Measurements from ENCODE around the gene WDR89. TPM values are rescaled to one million over a fixed set of nuclear protein-coding genes. Genes with fewer than 3 reads are reported as not detected.

WDR89 gene
- total RNA-seq, 1 donor from 2014 or later, result 9.6 TPM

GRCh38 chr14:63581491-63581890 is 60.2 kb downstream of the WDR89 start:
- no peak for TF ChIP-seq CTCF (IDR thresholded peaks at IDR 0.05; ENCODE audit: partially characterized antibody, unreplicated experiment)
- no peaks in the 10 kb centered on the region for H3K9me3 Mint-ChIP-seq (ENCODE audit: unreplicated experiment)
- H3K4me3 Mint-ChIP-seq (ENCODE audit: unreplicated experiment), result no peak overlapping the region
- no peaks in the 10 kb centered on the region for H3K27me3 Mint-ChIP-seq (ENCODE audit: unreplicated experiment)
- H3K27ac Mint-ChIP-seq (ENCODE audit: unreplicated experiment), result no peak overlapping the region
- DNase-seq, result no peak
- H3K36me3 Mint-ChIP-seq (ENCODE audit: unreplicated experiment), result no peaks in the 10 kb centered on the region
- H3K4me1 Mint-ChIP-seq (ENCODE audit: low read depth, unreplicated experiment), result no peaks in the 10 kb centered on the region

GRCh38 chr14:63578300-63578699 is 63.4 kb downstream of the WDR89 start:
- no peaks in the 10 kb centered on the region for H3K27me3 Mint-ChIP-seq (ENCODE audit: unreplicated experiment)
- no peaks in the 10 kb centered on the region for H3K4me1 Mint-ChIP-seq (ENCODE audit: low read depth, unreplicated experiment)
- H3K27ac Mint-ChIP-seq (ENCODE audit: unreplicated experiment), result no peak overlapping the region
- DNase-seq, result no peak
- no peaks in the 10 kb centered on the region for H3K36me3 Mint-ChIP-seq (ENCODE audit: unreplicated experiment)
- no peak overlapping the region for H3K4me3 Mint-ChIP-seq (ENCODE audit: unreplicated experiment)
- no peaks in the 10 kb centered on the region for H3K9me3 Mint-ChIP-seq (ENCODE audit: unreplicated experiment)
- TF ChIP-seq CTCF (IDR thresholded peaks at IDR 0.05; ENCODE audit: partially characterized antibody, unreplicated experiment), result no peak

GRCh38 chr14:63573581-63573980 is 68.1 kb downstream of the WDR89 start:
- Mint-ChIP-seq H3K27ac (ENCODE audit: unreplicated experiment) (no peak overlapping the region), H3K27me3 (ENCODE audit: unreplicated experiment) (peaks cover 2% of the 10 kb centered on the region), H3K9me3 (ENCODE audit: unreplicated experiment) (no peaks in the 10 kb centered on the region), H3K36me3 (ENCODE audit: unreplicated experiment) (no peaks in the 10 kb centered on the region), H3K4me3 (ENCODE audit: unreplicated experiment) (no peak overlapping the region), H3K4me1 (ENCODE audit: low read depth, unreplicated experiment) (no peaks in the 10 kb centered on the region)
- no peak for DNase-seq
- TF ChIP-seq CTCF (IDR thresholded peaks at IDR 0.05; ENCODE audit: partially characterized antibody, unreplicated experiment), result no peak

GRCh38 chr14:63565448-63565847 is 76.2 kb downstream of the WDR89 start:
- H3K4me1 Mint-ChIP-seq (ENCODE audit: low read depth, unreplicated experiment), result no peaks in the 10 kb centered on the region
- H3K36me3 Mint-ChIP-seq (ENCODE audit: unreplicated experiment), result no peaks in the 10 kb centered on the region
- H3K27me3 Mint-ChIP-seq (ENCODE audit: unreplicated experiment), result no peaks in the 10 kb centered on the region
- H3K9me3 Mint-ChIP-seq (ENCODE audit: unreplicated experiment), result no peaks in the 10 kb centered on the region
- TF ChIP-seq CTCF (IDR thresholded peaks at IDR 0.05; ENCODE audit: partially characterized antibody, unreplicated experiment), result no peak
- no peak overlapping the region for H3K27ac Mint-ChIP-seq (ENCODE audit: unreplicated experiment)
- no peak for DNase-seq
- H3K4me3 Mint-ChIP-seq (ENCODE audit: unreplicated experiment), result no peak overlapping the region

GRCh38 chr14:63564318-63564717 is 77.4 kb downstream of the WDR89 start:
- H3K36me3 Mint-ChIP-seq (ENCODE audit: unreplicated experiment), result no peaks in the 10 kb centered on the region
- no peaks in the 10 kb centered on the region for H3K4me1 Mint-ChIP-seq (ENCODE audit: low read depth, unreplicated experiment)
- DNase-seq, result no peak
- no peaks in the 10 kb centered on the region for H3K9me3 Mint-ChIP-seq (ENCODE audit: unreplicated experiment)
- no peak overlapping the region for H3K27ac Mint-ChIP-seq (ENCODE audit: unreplicated experiment)
- H3K27me3 Mint-ChIP-seq (ENCODE audit: unreplicated experiment), result no peaks in the 10 kb centered on the region
- no peak for TF ChIP-seq CTCF (IDR thresholded peaks at IDR 0.05; ENCODE audit: partially characterized antibody, unreplicated experiment)
- H3K4me3 Mint-ChIP-seq (ENCODE audit: unreplicated experiment), result no peak overlapping the region

Measured in glutamatergic neuron (in vitro differentiated cells).